Fibroblast of lung (primary cell): ENCODE measurements around the gene TAF3.

ENCODE experiments used
- EZH2 ChIP-seq: IDR thresholded peaks from 2 replicates; pipeline ENCODE4 v1.5.1; 2012; ENCODE audit warnings: low read length, control low read depth, mild to moderate bottlenecking; ENCODE audit errors: missing control alignments
- TF ChIP-seq, protein P1 (sequence below), 2 donors: IDR thresholded peaks in 1 of 2; conservative IDR thresholded peaks in 1 of 2; 1 replicate in 1 of 2; 2 replicates in 1 of 2; pipeline ENCODE4 v1.5.1; 2011 to 2012; ENCODE audit warnings: low read length in 2 of 2, control low read depth in 1 of 2, inconsistent platforms in 1 of 2, low read depth in 1 of 2, mild to moderate bottlenecking in 1 of 2

DNA sequence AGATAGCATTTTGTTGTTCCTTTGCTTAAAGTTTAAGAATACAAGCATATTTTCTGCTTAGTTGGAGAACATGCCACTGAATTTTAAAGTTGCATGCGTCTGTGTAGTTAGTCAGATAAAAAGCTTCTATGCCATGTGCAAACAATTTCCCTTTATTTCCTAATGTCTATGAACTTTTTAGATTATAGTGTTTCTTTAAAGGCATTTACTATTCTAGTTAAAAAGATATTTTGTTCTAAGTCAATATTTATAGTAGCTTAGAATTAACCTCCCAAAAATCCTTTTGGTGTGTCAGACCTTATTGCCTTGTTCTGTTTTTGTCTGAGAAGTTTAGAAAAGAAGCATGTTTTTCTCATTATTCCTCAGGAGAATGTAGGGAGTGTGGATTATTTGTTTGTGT lies 137.1 kb downstream of the TAF3 start:
- TF ChIP-seq, protein P1, sequence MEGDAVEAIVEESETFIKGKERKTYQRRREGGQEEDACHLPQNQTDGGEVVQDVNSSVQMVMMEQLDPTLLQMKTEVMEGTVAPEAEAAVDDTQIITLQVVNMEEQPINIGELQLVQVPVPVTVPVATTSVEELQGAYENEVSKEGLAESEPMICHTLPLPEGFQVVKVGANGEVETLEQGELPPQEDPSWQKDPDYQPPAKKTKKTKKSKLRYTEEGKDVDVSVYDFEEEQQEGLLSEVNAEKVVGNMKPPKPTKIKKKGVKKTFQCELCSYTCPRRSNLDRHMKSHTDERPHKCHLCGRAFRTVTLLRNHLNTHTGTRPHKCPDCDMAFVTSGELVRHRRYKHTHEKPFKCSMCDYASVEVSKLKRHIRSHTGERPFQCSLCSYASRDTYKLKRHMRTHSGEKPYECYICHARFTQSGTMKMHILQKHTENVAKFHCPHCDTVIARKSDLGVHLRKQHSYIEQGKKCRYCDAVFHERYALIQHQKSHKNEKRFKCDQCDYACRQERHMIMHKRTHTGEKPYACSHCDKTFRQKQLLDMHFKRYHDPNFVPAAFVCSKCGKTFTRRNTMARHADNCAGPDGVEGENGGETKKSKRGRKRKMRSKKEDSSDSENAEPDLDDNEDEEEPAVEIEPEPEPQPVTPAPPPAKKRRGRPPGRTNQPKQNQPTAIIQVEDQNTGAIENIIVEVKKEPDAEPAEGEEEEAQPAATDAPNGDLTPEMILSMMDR (conservative IDR thresholded peaks at IDR 0.05 in 1 of 2, IDR thresholded peaks at IDR 0.05 in 1 of 2; ENCODE audit: low read depth in 1 of 2, low read length in 2 of 2), result no peak
- no peak for TF ChIP-seq EZH2
